GM04503 (cell line): ENCODE data around the gene TCTN3.
"Not testable (repeated sequence)": the region's sequence is repeated elsewhere in the genome, so short reads cannot be mapped to it uniquely, and the experiment has no call there.

Source experiments
- DNase-seq: peaks from one replicate; pipeline ENCODE4 v3.0.0-alpha.2; 2012; ENCODE audit warnings: low read depth

Gene TCTN3

GRCh38 chr10:95628786-95629185 lies 64.9 kb downstream of the TCTN3 start:
- no peak for DNase-seq

DNA sequence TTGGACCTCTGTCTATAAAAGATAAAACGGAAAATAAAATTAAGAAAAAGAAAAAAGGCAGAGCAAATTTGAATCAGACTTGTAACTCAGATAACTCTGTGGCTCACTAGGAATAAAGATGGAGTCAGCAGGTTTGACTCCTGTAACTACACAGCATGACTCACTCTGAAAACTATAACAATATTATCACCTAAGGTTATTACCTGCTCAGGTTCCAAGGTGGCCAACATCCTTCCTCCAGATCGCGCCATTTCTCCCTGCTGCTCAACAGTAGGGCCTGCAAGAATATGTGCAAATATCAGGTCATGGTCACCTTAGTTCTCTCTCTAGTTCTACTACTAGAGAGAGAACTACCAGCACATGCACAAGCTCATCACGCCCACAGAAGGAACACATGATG lies 67.2 kb downstream of the TCTN3 start:
- no peak for DNase-seq

DNA sequence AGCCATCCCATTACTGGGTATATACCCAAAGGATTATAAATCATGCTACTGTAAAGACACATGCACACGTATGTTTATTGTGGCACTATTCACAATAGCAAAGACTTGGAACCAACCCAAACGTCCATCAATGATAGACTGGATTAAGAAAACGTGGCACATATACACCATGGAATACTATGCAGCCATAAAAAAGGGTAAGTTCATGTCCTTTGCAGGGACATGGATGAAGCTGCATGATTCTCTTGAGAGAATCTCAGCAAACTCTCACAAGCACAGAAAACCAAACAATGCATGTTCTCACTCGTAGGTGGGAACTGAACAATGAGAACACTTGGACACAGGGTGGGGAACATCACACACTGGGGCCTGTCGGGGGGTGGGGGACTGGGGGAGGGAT lies 73.3 kb downstream of the TCTN3 start:
- not testable (repeated sequence) for DNase-seq

DNA sequence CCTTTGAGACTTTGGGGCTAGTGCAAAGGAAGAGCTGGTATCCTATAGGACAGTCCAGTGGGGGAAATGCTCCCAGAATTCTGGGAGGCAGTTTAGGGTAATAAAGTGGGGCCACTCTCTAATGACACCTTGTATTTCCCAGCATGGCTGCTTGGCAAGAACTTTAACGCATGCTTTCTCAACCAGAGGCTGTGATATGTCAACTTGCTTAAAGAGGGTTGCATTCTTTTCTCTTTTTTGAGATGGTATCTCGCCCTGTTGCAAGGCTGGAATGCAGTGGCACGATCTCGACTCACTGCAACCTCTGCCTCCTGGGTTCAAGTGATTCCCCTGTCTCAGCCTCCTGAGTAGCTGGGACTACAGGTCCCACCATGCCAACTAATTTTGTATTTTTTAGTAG lies 75.6 kb downstream of the TCTN3 start:
- no peak for DNase-seq

DNA sequence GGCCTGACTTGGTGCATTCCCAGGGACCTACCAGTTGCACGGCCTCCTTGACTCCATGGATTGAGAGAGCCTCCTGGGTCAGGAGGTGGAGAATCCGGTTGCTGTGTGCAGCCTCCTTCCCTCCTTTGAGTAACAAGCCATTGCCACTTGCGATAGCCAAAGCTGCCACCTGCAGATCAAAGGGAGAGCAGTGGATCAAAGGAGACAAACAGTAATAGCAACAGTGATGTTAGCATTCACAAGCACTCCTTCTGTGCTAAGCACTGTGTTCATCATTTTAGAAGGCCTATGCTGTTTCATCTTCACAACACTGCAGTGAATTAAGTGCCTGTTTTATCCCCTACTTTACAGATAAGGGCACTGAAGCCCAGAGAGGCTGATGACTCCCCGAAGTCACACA lies 77.3 kb downstream of the TCTN3 start:
- DNase-seq, result no peak
